Measurements from ENCODE around the gene BAHCC1. TPM values are rescaled to one million over a fixed set of nuclear protein-coding genes. Genes with fewer than 3 reads are reported as not detected.

BAHCC1 gene
- polyA plus RNA-seq, 2 donors, result 3.0 to 9.1 TPM

- Histone ChIP-seq H3K4me1 (ENCODE audit: control insufficient read depth in 2 of 2, insufficient read depth in 2 of 2, low read length in 1 of 2) (peaks cover 0 to 2% of the 10 kb centered on the region in 2 donors), H3K4me3 (ENCODE audit: low read depth in 1 of 2, low read length in 2 of 2) (peak overlapping the region; percentile 77 to 80), H3K27me3 (ENCODE audit: control insufficient read depth in 1 of 2, insufficient read depth in 2 of 2, low read length in 2 of 2) (no peaks in the 10 kb centered on the region), H3K9me3 (ENCODE audit: control insufficient read depth in 2 of 2, insufficient read depth in 1 of 2, low read depth in 1 of 2, low read length in 1 of 2) (no peaks in the 10 kb centered on the region), H3K27ac (ENCODE audit: low read depth in 2 of 2, low read length in 1 of 2) (peak overlapping the region; percentile 97 to 100), H3K36me3 (ENCODE audit: control insufficient read depth in 2 of 2, insufficient read depth in 2 of 2, low read length in 1 of 2) (peaks cover 9 to 29% of the 10 kb centered on the region in 2 donors)
- WGBS, 2 donors, result 1 to 2% methylated on average over 48 of the region's 48 CpGs
Observed at GRCh38 chr17:81510785-81511553, 115.7 kb downstream of the BAHCC1 start.

GRCh38 chr17:81511554-81511803 lies 116.2 kb downstream of the BAHCC1 start:
- H3K4me1 ChIP-seq (ENCODE audit: control insufficient read depth in 2 of 2, insufficient read depth in 2 of 2, low read length in 1 of 2), result peaks cover 0 to 4% of the 10 kb centered on the region in 2 donors
- 1% methylated on average over 9 of the region's 9 CpGs for WGBS, 2 donors
- H3K27ac ChIP-seq (ENCODE audit: low read depth in 2 of 2, low read length in 1 of 2), result peak overlapping the region; percentile 97 to 100
- peaks cover 9 to 29% of the 10 kb centered on the region in 2 donors for H3K36me3 ChIP-seq (ENCODE audit: control insufficient read depth in 2 of 2, insufficient read depth in 2 of 2, low read length in 1 of 2)
- H3K9me3 ChIP-seq (ENCODE audit: control insufficient read depth in 2 of 2, insufficient read depth in 1 of 2, low read depth in 1 of 2, low read length in 1 of 2), result no peaks in the 10 kb centered on the region
- H3K4me3 ChIP-seq (ENCODE audit: low read depth in 1 of 2, low read length in 2 of 2), result peak overlapping the region; percentile 77 to 80
- H3K27me3 ChIP-seq (ENCODE audit: control insufficient read depth in 1 of 2, insufficient read depth in 2 of 2, low read length in 2 of 2), result no peaks in the 10 kb centered on the region

DNA sequence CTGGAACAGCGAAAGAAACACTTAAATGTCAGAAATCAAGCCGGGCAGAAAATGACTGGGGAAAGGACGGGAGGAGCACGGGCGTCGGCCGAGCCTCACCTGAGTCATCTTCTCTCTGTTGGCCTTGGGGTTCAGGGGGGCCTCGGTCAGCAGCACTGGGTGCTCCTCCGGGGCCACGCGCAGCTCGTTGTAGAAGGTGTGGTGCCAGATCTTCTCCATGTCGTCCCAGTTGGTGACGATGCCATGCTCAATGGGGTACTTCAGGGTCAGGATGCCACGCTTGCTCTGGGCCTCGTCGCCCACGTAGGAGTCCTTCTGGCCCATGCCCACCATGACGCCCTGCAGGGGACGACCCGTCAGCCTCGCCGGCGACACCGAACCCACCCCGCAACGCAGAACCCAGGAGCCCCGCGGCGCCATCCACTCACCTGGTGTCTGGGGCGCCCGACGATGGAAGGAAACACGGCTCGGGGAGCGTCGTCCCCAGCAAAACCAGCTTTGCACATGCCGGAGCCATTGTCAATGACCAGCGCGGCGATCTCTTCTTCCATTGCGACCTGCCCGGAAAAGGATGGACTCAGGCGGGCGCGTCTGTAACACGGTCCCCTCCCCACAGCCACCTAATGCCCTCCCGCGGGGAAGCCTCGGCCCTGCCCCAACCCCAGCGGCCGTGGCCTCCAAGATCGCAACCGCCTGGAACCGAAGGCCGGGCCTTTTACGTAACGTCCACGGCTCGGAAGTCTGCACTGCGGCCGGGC lies 116.7 kb downstream of the BAHCC1 start:
- H3K36me3 ChIP-seq (ENCODE audit: control insufficient read depth in 2 of 2, insufficient read depth in 2 of 2, low read length in 1 of 2), result peaks cover 9 to 29% of the 10 kb centered on the region in 2 donors

DNA sequence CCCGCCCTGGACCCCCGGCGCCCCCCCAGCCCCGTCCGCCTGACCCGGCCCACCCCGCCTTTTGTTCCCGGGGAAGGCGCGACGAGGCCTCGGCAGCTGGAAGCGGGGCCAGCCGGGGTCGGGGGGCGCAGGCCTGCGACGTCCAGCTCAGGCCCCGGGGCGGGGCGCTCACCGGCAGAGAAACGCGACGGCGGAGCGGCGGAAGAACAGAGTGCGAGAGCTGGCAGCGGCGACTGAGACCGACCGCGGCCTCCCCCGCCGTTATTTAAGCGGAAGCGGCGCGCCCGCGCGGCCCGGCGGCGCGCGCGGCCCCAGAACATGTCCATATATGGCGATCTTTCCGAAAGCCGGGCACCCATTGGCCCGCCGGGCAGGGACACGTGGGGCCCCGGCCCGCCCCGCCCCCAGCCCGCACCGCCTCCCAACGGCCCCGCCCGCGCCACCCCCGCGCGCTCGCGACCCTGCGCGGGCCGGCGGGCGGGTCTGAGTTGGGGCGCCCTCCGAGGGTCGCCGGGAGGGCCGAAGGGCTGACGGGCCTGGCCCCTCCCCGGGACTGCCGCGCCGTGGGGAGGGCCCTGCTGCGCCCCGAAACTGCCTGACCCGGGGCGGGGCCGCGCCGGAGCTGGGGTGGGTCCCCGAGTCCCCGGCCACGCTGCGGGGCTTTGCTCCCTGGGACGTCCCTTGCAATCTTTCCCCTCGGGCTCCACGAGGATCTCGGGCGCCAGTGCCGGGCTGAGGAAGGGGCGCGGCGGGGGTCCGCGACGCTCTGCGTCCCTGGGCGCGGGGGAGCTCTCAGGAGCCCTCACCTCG lies 117.5 kb downstream of the BAHCC1 start, which contains the start of gene ACTG1:
Gene ACTG1 (minus strand): TSS at position 238 of the 810 bp plus-strand sequence. CDS start 445 bp downstream, outside the sequence.
- H3K27ac ChIP-seq (ENCODE audit: low read depth in 2 of 2, low read length in 1 of 2), result peak within 1 kb of the TSS; percentile 100
- WGBS, 2 donors, result 1% methylated on average over 92 to 111 of the region's 111 CpGs
- peaks cover 9 to 29% of the 10 kb centered on the region in 2 donors for H3K36me3 ChIP-seq (ENCODE audit: control insufficient read depth in 2 of 2, insufficient read depth in 2 of 2, low read length in 1 of 2)
- peaks cover 6% of the 10 kb centered on the region in 2 donors for H3K4me1 ChIP-seq (ENCODE audit: control insufficient read depth in 2 of 2, insufficient read depth in 2 of 2, low read length in 1 of 2)
- no peaks in the 10 kb centered on the region for H3K27me3 ChIP-seq (ENCODE audit: control insufficient read depth in 1 of 2, insufficient read depth in 2 of 2, low read length in 2 of 2)
- H3K4me3 ChIP-seq (ENCODE audit: low read depth in 1 of 2, low read length in 2 of 2), result peak within 1 kb of the TSS; percentile 77 to 80
- H3K9me3 ChIP-seq (ENCODE audit: control insufficient read depth in 2 of 2, insufficient read depth in 1 of 2, low read depth in 1 of 2, low read length in 1 of 2), result no peaks in the 10 kb centered on the region

More for the DNA sequence above, 116.7 kb downstream of the BAHCC1 start:
- Histone ChIP-seq H3K27me3 (ENCODE audit: control insufficient read depth in 1 of 2, insufficient read depth in 2 of 2, low read length in 2 of 2) (no peaks in the 10 kb centered on the region), H3K4me3 (ENCODE audit: low read depth in 1 of 2, low read length in 2 of 2) (peak overlapping the region; percentile 77 to 80), H3K9me3 (ENCODE audit: control insufficient read depth in 2 of 2, insufficient read depth in 1 of 2, low read depth in 1 of 2, low read length in 1 of 2) (no peaks in the 10 kb centered on the region), H3K27ac (ENCODE audit: low read depth in 2 of 2, low read length in 1 of 2) (peak overlapping the region; percentile 97 to 100), H3K4me1 (ENCODE audit: control insufficient read depth in 2 of 2, insufficient read depth in 2 of 2, low read length in 1 of 2) (peaks cover 0 to 6% of the 10 kb centered on the region in 2 donors)
- WGBS, 2 donors, result 1% methylated on average over 52 to 62 of the region's 62 CpGs

GRCh38 chr17:81513372-81513752 lies 118.1 kb downstream of the BAHCC1 start:
- peaks cover 9 to 29% of the 10 kb centered on the region in 2 donors for H3K36me3 ChIP-seq (ENCODE audit: control insufficient read depth in 2 of 2, insufficient read depth in 2 of 2, low read length in 1 of 2)
- H3K4me1 ChIP-seq (ENCODE audit: control insufficient read depth in 2 of 2, insufficient read depth in 2 of 2, low read length in 1 of 2), result peaks cover 6% of the 10 kb centered on the region in 2 donors
- no peaks in the 10 kb centered on the region for H3K9me3 ChIP-seq (ENCODE audit: control insufficient read depth in 2 of 2, insufficient read depth in 1 of 2, low read depth in 1 of 2, low read length in 1 of 2)
- peak overlapping the region; percentile 100 for H3K27ac ChIP-seq (ENCODE audit: low read depth in 2 of 2, low read length in 1 of 2)
- 1% methylated on average over 23 of the region's 23 CpGs for WGBS, 2 donors
- H3K4me3 ChIP-seq (ENCODE audit: low read depth in 1 of 2, low read length in 2 of 2), result peak overlapping the region; percentile 77 to 80
- no peaks in the 10 kb centered on the region for H3K27me3 ChIP-seq (ENCODE audit: control insufficient read depth in 1 of 2, insufficient read depth in 2 of 2, low read length in 2 of 2)

DNA sequence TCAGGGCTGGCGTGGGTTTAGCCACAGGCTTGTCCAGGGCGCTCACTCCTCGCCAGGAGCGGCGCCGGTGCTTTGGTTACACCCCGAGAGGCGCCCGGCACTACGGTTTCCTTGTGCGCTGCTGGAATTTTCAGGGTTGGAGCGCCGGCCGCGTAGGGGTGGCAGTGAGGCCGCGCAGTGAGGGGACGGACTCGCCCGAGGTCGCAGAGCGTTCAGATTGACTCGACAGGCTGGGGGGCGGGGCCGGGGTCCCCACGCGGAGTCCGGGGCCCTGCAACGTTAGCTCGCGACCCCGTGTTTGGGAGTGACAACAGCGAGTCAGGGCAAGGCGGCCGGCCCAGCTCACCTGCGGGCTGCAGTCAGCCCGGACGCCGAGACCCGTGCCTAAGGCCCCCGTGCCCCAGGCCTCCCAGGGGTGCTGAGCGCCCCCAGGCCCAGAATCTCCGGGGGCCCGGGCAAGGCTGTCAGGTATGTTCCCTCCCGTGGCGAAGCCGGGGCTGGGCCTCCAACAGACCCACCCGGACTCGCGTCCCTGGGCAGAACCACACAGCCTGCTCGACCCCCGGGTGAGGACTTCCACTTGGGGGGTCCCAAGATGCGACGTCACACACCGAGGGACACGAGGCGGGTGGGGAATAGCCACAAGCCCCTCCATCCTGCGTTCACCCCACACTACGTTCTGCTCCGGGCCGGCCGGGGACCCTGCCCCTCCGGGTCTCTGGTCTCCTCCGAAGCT lies 118.7 kb downstream of the BAHCC1 start:
- 1% methylated on average over 64 of the region's 64 CpGs for WGBS, 2 donors
- H3K4me1 ChIP-seq (ENCODE audit: control insufficient read depth in 2 of 2, insufficient read depth in 2 of 2, low read length in 1 of 2), result peaks cover 9 to 11% of the 10 kb centered on the region in 2 donors
- H3K4me3 ChIP-seq (ENCODE audit: low read depth in 1 of 2, low read length in 2 of 2), result peak overlapping the region; percentile 77 to 80
- H3K9me3 ChIP-seq (ENCODE audit: control insufficient read depth in 2 of 2, insufficient read depth in 1 of 2, low read depth in 1 of 2, low read length in 1 of 2), result no peaks in the 10 kb centered on the region
- H3K27me3 ChIP-seq (ENCODE audit: control insufficient read depth in 1 of 2, insufficient read depth in 2 of 2, low read length in 2 of 2), result no peaks in the 10 kb centered on the region
- H3K27ac ChIP-seq (ENCODE audit: low read depth in 2 of 2, low read length in 1 of 2), result peak overlapping the region; percentile 100
- H3K36me3 ChIP-seq (ENCODE audit: control insufficient read depth in 2 of 2, insufficient read depth in 2 of 2, low read length in 1 of 2), result peaks cover 9 to 27% of the 10 kb centered on the region in 2 donors

GRCh38 chr17:81514489-81514738 lies 119.2 kb downstream of the BAHCC1 start:
- H3K27ac ChIP-seq (ENCODE audit: low read depth in 2 of 2, low read length in 1 of 2), result peak overlapping the region; percentile 100
- H3K27me3 ChIP-seq (ENCODE audit: control insufficient read depth in 1 of 2, insufficient read depth in 2 of 2, low read length in 2 of 2), result no peaks in the 10 kb centered on the region
- H3K4me1 ChIP-seq (ENCODE audit: control insufficient read depth in 2 of 2, insufficient read depth in 2 of 2, low read length in 1 of 2), result peaks cover 9 to 14% of the 10 kb centered on the region in 2 donors
- H3K4me3 ChIP-seq (ENCODE audit: low read depth in 1 of 2, low read length in 2 of 2), result peak overlapping the region; percentile 77 to 80
- peaks cover 4 to 27% of the 10 kb centered on the region in 2 donors for H3K36me3 ChIP-seq (ENCODE audit: control insufficient read depth in 2 of 2, insufficient read depth in 2 of 2, low read length in 1 of 2)
- WGBS, 2 donors, result 1% methylated on average over 18 to 34 of the region's 34 CpGs
- no peaks in the 10 kb centered on the region for H3K9me3 ChIP-seq (ENCODE audit: control insufficient read depth in 2 of 2, insufficient read depth in 1 of 2, low read depth in 1 of 2, low read length in 1 of 2)

DNA sequence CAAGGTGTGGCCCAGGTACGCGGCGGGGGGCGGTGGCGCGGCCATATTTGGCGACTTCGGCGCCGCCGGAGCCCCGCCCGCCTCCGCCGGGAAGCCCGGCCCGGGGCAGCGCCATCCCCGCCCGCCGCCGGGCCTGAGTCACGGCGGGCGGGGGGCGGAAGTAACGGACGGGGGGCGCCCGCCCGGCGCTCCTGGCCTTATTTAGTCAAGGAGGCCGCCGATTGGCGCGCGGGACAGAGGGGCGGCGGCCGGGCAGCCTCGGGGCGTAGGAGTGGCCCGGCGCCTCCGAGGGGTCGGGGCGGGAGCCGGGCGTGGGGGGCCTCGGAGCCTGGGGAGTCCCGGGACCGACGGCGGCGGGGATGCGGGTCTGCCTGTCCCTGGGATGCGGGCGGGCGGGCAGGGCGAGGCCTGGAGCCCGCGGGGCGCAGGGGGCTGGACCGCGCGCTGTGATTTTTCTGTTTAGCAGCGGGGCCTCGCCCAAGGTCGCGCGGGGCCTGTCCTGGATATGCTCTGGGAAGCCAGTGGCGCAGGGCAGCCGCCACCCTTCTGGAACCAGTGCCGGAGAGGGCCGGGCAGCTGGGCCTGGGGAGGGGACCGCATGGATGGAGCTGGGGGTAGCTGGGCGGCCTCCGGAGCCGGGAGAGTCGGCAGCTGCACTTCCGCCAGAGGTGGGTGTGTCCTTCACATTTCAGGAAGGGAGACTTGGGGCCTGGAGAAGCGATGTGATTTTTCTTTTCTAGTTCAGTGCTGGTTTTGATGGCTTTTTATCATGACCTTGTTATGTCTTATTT lies 119.7 kb downstream of the BAHCC1 start:
- Histone ChIP-seq H3K27ac (ENCODE audit: low read depth in 2 of 2, low read length in 1 of 2) (peak overlapping the region; percentile 100), H3K4me3 (ENCODE audit: low read depth in 1 of 2, low read length in 2 of 2) (peak overlapping the region; percentile 77 to 80), H3K4me1 (ENCODE audit: control insufficient read depth in 2 of 2, insufficient read depth in 2 of 2, low read length in 1 of 2) (peaks cover 9 to 20% of the 10 kb centered on the region in 2 donors), H3K36me3 (ENCODE audit: control insufficient read depth in 2 of 2, insufficient read depth in 2 of 2, low read length in 1 of 2) (peaks cover 0 to 23% of the 10 kb centered on the region in 2 donors), H3K27me3 (ENCODE audit: control insufficient read depth in 1 of 2, insufficient read depth in 2 of 2, low read length in 2 of 2) (no peaks in the 10 kb centered on the region), H3K9me3 (ENCODE audit: control insufficient read depth in 2 of 2, insufficient read depth in 1 of 2, low read depth in 1 of 2, low read length in 1 of 2) (no peaks in the 10 kb centered on the region)
- 1% methylated on average over 63 to 82 of the region's 82 CpGs for whole genome bisulfite sequencing, 2 donors
